ENCODE data around the gene UBE2QL1. TPM values are rescaled to one million over a fixed set of nuclear protein-coding genes. Genes with fewer than 3 reads are reported as not detected.

The UBE2QL1 gene
- total and polyA plus RNA-seq, 2 of the 8 experiments (the other 6 are each of a cell fraction or from before 2014, with no cell fraction given): 0.43 to 0.65 TPM

DNA sequence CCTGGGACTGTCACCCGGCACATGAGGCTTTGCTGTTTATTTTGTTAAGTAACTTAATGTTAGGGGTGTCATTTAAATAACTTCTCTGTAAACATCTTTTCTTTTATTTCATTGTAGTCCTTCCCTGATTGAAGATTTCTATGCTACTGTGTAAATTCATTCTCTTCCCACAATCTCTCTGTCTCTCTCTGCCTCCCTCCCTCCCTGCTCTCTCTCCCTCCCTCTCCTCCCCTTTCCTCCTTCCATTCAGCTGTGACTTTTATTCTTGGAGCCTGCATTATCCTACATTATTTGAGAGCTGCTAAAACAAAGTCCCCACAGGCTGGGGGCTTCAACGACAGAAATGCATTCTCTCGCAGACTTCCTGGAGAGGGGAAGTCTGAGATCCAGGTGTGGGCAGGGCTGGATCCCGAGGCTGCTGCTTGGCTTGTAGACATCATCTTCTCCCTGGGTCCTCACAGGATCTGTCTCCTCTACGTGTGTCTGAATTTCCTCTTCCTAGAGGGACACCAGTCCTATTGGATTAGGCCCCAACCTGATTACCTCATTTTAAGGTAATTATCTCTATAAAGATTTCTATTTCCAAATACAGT, 18.4 kb downstream of the UBE2QL1 start:
- Histone ChIP-seq H2BK15ac (ENCODE audit: low read length) (no peak overlapping the region), H4K91ac (replicated peaks; ENCODE audit: insufficient read length, low read length) (no peak overlapping the region), H3K56ac (replicated peaks; ENCODE audit: insufficient read length, low read depth, low read length) (no peak overlapping the region), H3K4me2 (ENCODE audit: insufficient read depth in 1 of 2, low read depth in 2 of 2, low read length in 2 of 2) (no peak overlapping the region; a peak in 1 of 4 replicates), H2AFZ (ENCODE audit: low read length) (no peak overlapping the region), H3K4me1 (replicated peaks in 1 of 4; ENCODE audit: control insufficient read depth in 3 of 4, insufficient read depth in 4 of 4, low read length in 3 of 4) (peaks cover 0 to 13% (median 6%) of the 10 kb centered on the region in 4 experiments), H3K4me3 (ENCODE audit: extremely low read depth in 1 of 4, insufficient read depth in 2 of 4, low read depth in 3 of 4, low read length in 4 of 4) (no peak overlapping the region), H3K14ac (ENCODE audit: insufficient read length) (no peak overlapping the region), H2AK5ac (ENCODE audit: low read depth, low read length) (no peak overlapping the region), H2BK5ac (ENCODE audit: low read depth, low read length) (no peak overlapping the region; the same call in 1 of the 2 replicates), H3K36me3 (ENCODE audit: control insufficient read depth in 2 of 4, insufficient read depth in 4 of 4, low read length in 3 of 4) (no peaks in the 10 kb centered on the region), H2BK20ac (ENCODE audit: low read length) (no peak overlapping the region), H3K27me3 (replicated peaks in 1 of 4; ENCODE audit: control insufficient read depth in 3 of 4, extremely low read depth in 1 of 4, insufficient read depth in 3 of 4, low read length in 3 of 4) (peaks cover 0 to 3% (median 0%) of the 10 kb centered on the region in 4 experiments; a peak in 1 of 7 replicates), H2BK120ac (replicated peaks; ENCODE audit: low read depth, low read length) (no peak overlapping the region), H4K5ac (ENCODE audit: insufficient read length, low read depth, low read length) (no peak overlapping the region), H4K20me1 (replicated peaks in 1 of 2; ENCODE audit: control insufficient read depth in 1 of 2, insufficient read depth in 2 of 2, low read length in 2 of 2) (no peaks in the 10 kb centered on the region), H3K9me3 (ENCODE audit: insufficient read depth in 2 of 2, low read depth in 1 of 2, low read length in 1 of 2) (0 out of 4 replicates have a peak, but pooled peaks cover 0 to 3% of the 10 kb centered on the region in 2 experiments), H3K18ac (ENCODE audit: extremely low read depth, low read length) (no peak overlapping the region), H3K9ac (replicated peaks in 1 of 4; ENCODE audit: extremely low read depth in 1 of 4, low read depth in 3 of 4, low read length in 3 of 4) (no peak overlapping the region), H2BK12ac (ENCODE audit: low read depth, low read length) (no peak overlapping the region), H3K79me1 (ENCODE audit: low read depth, low read length) (no peaks in the 10 kb centered on the region; the same call in 1 of the 2 replicates), H4K8ac (ENCODE audit: extremely low read depth, insufficient read depth, low read length) (no peak overlapping the region), H3K27ac (ENCODE audit: low read depth, low read length) (no peak overlapping the region), H3K4ac (replicated peaks; ENCODE audit: insufficient read length, low read depth, low read length) (no peak overlapping the region), H3K79me2 (ENCODE audit: control insufficient read depth in 1 of 2, insufficient read depth in 2 of 2, low read length in 2 of 2) (no peaks in the 10 kb centered on the region), H3K23ac (ENCODE audit: insufficient read length) (no peak overlapping the region), H3K23me2 (ENCODE audit: low read depth, low read length) (no peaks in the 10 kb centered on the region)
- POLR2A ChIA-PET (ENCODE audit: partially characterized antibody): no interaction called here
- TF ChIP-seq SUZ12 (IDR thresholded peaks at IDR 0.05; ENCODE audit: low read length): no peak
- TF ChIP-seq POLR2A (IDR thresholded peaks at IDR 0.05; ENCODE audit: control extremely low read depth in 1 of 2, low read depth in 2 of 2, low read length in 2 of 2): no peak
- no peak for TF ChIP-seq CREB1 (IDR thresholded peaks at IDR 0.05)
- TF ChIP-seq, protein P1, sequence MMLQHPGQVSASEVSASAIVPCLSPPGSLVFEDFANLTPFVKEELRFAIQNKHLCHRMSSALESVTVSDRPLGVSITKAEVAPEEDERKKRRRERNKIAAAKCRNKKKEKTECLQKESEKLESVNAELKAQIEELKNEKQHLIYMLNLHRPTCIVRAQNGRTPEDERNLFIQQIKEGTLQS (IDR thresholded peaks at IDR 0.05; ENCODE audit: insufficient read depth, low read depth, low read length): no peak
- TF ChIP-seq TEAD4 (IDR thresholded peaks at IDR 0.05; ENCODE audit: low read depth, low read length): no peak
- TF ChIP-seq HDAC6 (IDR thresholded peaks at IDR 0.05; ENCODE audit: low read depth, low read length): no peak
- no peak for TF ChIP-seq RXRA (IDR thresholded peaks at IDR 0.05; ENCODE audit: insufficient read depth, low read depth, low read length)
- TF ChIP-seq CEBPB (IDR thresholded peaks at IDR 0.05; ENCODE audit: low read depth, low read length): no peak
- no peak for TF ChIP-seq POLR2AphosphoS5 (IDR thresholded peaks at IDR 0.05; ENCODE audit: low read depth, low read length)
- TF ChIP-seq EZH2 (IDR thresholded peaks at IDR 0.05; ENCODE audit: low read depth, low read length, severe bottlenecking): no peak
- DNase-seq (ENCODE audit: low read depth in 1 of 2, low spot score in 2 of 2) (no peak), FAIRE-seq (no peak)
- CTCF ChIA-PET (ENCODE audit: partially characterized antibody): interaction anchor here (1.1 to 1.3 kb wide), 2 partner anchors 8 to 18 kb away, joined by 3 to 4 read pairs; partner anchors contain the start of gene UBE2QL1
- WGBS, 2 experiments (ENCODE audit: extremely low coverage in 1 of 2, insufficient coverage in 1 of 2, insufficient read length in 1 of 2, insufficient replicate concordance in 2 of 2, low coverage in 1 of 2, low lambda C conversion rate in 2 of 2, missing lambda C conversion rate in 1 of 2): 47% methylated on average over 5 of the region's 5 CpGs; no CpG with 5 or more reads in 1 of the 2 experiments

All from H1 (cell line).